Immature natural killer cell (primary cell): ENCODE results near the gene MAGEB3. TPM values are rescaled to one million over a fixed set of nuclear protein-coding genes. Genes with fewer than 3 reads are reported as not detected.

Source experiments
- polyA plus RNA-seq, 3 donors: library from polyadenylated mRNA; unstranded; fragments of 300-500 nt; fragmentation: Illumina TruSeq; gene quantifications; one replicate each; pipeline ENCODE4 v1.2.3, GENCODE V29; 2021

MAGEB3 gene
- polyA plus RNA-seq, 3 donors from 2014 or later, result not detected

Other genes with a start within 250 kb of the MAGEB3 start
- gene MAGEB2, start 15.1 kb upstream of the MAGEB3 start, polyA plus RNA-seq, result not detected
- gene MAGEB4, start 11.3 kb downstream of the MAGEB3 start, polyA plus RNA-seq, result not detected
- not detected for gene MAGEB1, start 16.5 kb downstream of the MAGEB3 start, polyA plus RNA-seq
- gene NR0B1, start 78.7 kb downstream of the MAGEB3 start, polyA plus RNA-seq, result not detected